ENCODE data around the gene COQ10A.
A peak's percentile ranks its signal among the peaks of the same experiment; 100 is the strongest.

The COQ10A gene

GRCh38 chr12:56266693-56267442 is at the start of gene COQ10A:
TSS of gene COQ10A (plus strand) at chr12:56266942. CDS start at chr12:56267119, 177 bp downstream.
- peak; percentile 83 to 93 (median 88) for DNase-seq

GRCh38 chr12:56219840-56220239 is 46.9 kb upstream of the COQ10A start:
- no peak for DNase-seq

- peak in 2 of 6 experiments; percentile 44 to 47 for DNase-seq
These were observed 46.0 kb upstream of the COQ10A start for GRCh38 chr12:56220611-56221231.

GRCh38 chr12:56221232-56221756 is 45.4 kb upstream of the COQ10A start:
- DNase-seq, result no peak

GRCh38 chr12:56221757-56222530 is 44.8 kb upstream of the COQ10A start, which contains the start of gene RNF41:
TSS of gene RNF41 (minus strand) at chr12:56221922. CDS start at chr12:56214047, 7,875 bp downstream.
- DNase-seq, result peak; percentile 85 to 94 (median 90)

- peak in 1 of 6 experiments; percentile 20 for DNase-seq
These were observed 44.2 kb upstream of the COQ10A start for GRCh38 chr12:56222531-56222895.

- peak in 1 of 6 experiments; percentile 31 for DNase-seq
These were observed 43.1 kb upstream of the COQ10A start for GRCh38 chr12:56223571-56224101.

- peak; percentile 71 to 89 (median 82) for DNase-seq
These were observed 42.5 kb upstream of the COQ10A start, which contains the start of gene NABP2 for GRCh38 chr12:56224102-56224701. TSS of gene NABP2 (plus strand) at chr12:56224342. CDS start at chr12:56224857, 515 bp downstream.

GRCh38 chr12:56224954-56225353 is 41.8 kb upstream of the COQ10A start:
- DNase-seq, result no peak

GRCh38 chr12:56229082-56229481 is 37.7 kb upstream of the COQ10A start:
- no peak for DNase-seq

GRCh38 chr12:56229916-56230431 is 36.8 kb upstream of the COQ10A start, which contains the start of gene SLC39A5:
TSS of gene SLC39A5 (plus strand) at chr12:56230051. CDS start at chr12:56231275, 1,224 bp downstream.
- no peak for DNase-seq

- DNase-seq, result no peak
These were observed 36.1 kb upstream of the COQ10A start for GRCh38 chr12:56230432-56231183.

- DNase-seq, result no peak
These were observed 35.6 kb upstream of the COQ10A start for GRCh38 chr12:56231184-56231582.

GRCh38 chr12:56234746-56235436 is 31.9 kb upstream of the COQ10A start:
- no peak for DNase-seq

GRCh38 chr12:56236091-56236490 is 30.7 kb upstream of the COQ10A start:
- DNase-seq, result no peak

- DNase-seq, result no peak
These were observed 29.8 kb upstream of the COQ10A start for GRCh38 chr12:56236985-56237384.

GRCh38 chr12:56237552-56237951 is 29.2 kb upstream of the COQ10A start:
- DNase-seq, result no peak

- DNase-seq, result no peak
These were observed 25.1 kb upstream of the COQ10A start for GRCh38 chr12:56241424-56242303.

GRCh38 chr12:56242986-56243385 is 23.8 kb upstream of the COQ10A start:
- no peak for DNase-seq
